Breast epithelium (tissue), 3 donors: ENCODE results near the gene ACOX3.

Experiments used
- CTCF ChIP-seq, 3 donors: fragments of 450-650 bp; IDR thresholded peaks; one replicate each; pipeline ENCODE4 v1.5.1; 2016 to 2017; ENCODE audit warnings: antibody characterized with exemption in 3 of 3, mild to moderate bottlenecking in 3 of 3, moderate library complexity in 3 of 3
- POLR2A ChIP-seq: fragments of 450-650 bp; IDR thresholded peaks from one replicate; pipeline ENCODE4 v1.6.1; 2016; ENCODE audit warnings: antibody characterized with exemption, mild to moderate bottlenecking, moderate library complexity

DNA sequence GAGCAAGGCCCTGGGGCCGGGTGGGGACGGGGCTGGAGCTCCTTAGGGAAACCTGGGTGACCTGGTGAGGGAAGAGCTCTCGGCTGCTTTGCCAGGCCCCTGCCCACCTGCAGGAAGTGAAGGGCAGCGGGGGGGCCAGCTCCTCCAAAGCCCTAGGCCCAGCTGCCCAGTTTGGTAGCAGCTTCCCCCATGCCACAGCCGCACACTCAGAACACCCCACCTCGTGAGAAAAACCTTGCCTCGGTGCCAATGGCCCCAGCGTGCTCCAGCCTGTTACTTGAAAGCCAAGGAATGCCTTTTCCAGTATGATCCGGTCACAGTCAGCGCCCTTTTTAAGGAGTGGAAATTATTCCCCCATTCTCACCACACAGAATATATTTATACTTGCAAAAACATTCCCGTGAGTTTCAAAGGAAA lies 38.3 kb downstream of the ACOX3 start:
- TF ChIP-seq CTCF (IDR thresholded peaks at IDR 0.05) (no peak), POLR2A (no peak)
